Bronchial epithelial cell (primary cell): ENCODE data around the gene MYH4. TPM values are rescaled to one million over a fixed set of nuclear protein-coding genes. Genes with fewer than 3 reads are reported as not detected.

Experiments
- DNase-seq: peaks from one replicate; pipeline ENCODE4 v3.0.0-alpha.2; 2010; ENCODE audit warnings: low read depth
- FAIRE-seq: peaks from 2 replicates; lab custom pipeline; 2011; peaks lifted over from hg19 to GRCh38; lab: Jason Lieb, UNC
- H3K27me3 ChIP-seq: 2 replicates; pipeline ENCODE4 v1.5.1; 2011; ENCODE audit warnings: low read length; ENCODE audit not compliant: control insufficient read depth, insufficient read depth
- H3K36me3 ChIP-seq: 2 replicates; pipeline ENCODE4 v1.5.1; 2011; ENCODE audit warnings: low read length; ENCODE audit not compliant: control insufficient read depth, insufficient read depth
- H3K4me3 ChIP-seq: 2 replicates; pipeline ENCODE4 v1.5.1; 2011; ENCODE audit warnings: mild to moderate bottlenecking, low read depth, low read length, control low read depth
- CTCF ChIP-seq: IDR thresholded peaks from 2 replicates; pipeline ENCODE4 v1.5.1; 2011; ENCODE audit warnings: mild to moderate bottlenecking, moderate library complexity, low read length, control low read depth, inconsistent platforms; ENCODE audit not compliant: insufficient read depth, severe bottlenecking
- total RNA-seq: library from RNA; depleted of rRNA; stranded (reverse); fragments of >200 nt; gene quantifications from 2 replicates; pipeline ENCODE4 v1.2.1, GENCODE V29; 2014

MYH4 gene
- total RNA-seq, 1 donor from 2014 or later = not detected

- Histone ChIP-seq H3K4me3 (no peak overlapping the region), H3K27me3 (no peaks in the 10 kb centered on the region), H3K36me3 (no peaks in the 10 kb centered on the region)
- no peak for TF ChIP-seq CTCF
- DNase-seq (no peak), FAIRE-seq (no peak)
Measured at GRCh38 chr17:10447026-10447931, 22.1 kb downstream of the MYH4 start.

- DNase-seq (no peak), FAIRE-seq (no peak)
- Histone ChIP-seq H3K4me3 (no peak overlapping the region), H3K27me3 (no peaks in the 10 kb centered on the region), H3K36me3 (no peaks in the 10 kb centered on the region)
- TF ChIP-seq CTCF = no peak
Measured at GRCh38 chr17:10439816-10440215, 29.5 kb downstream of the MYH4 start.

GRCh38 chr17:10435096-10435495 lies 34.3 kb downstream of the MYH4 start:
- no peak for TF ChIP-seq CTCF
- Histone ChIP-seq H3K36me3 (no peaks in the 10 kb centered on the region), H3K4me3 (no peak overlapping the region), H3K27me3 (no peaks in the 10 kb centered on the region)
- DNase-seq = no peak
- FAIRE-seq = no peak

GRCh38 chr17:10429421-10430045 lies 39.8 kb downstream of the MYH4 start:
- DNase-seq (no peak), FAIRE-seq (no peak)
- Histone ChIP-seq H3K4me3 (no peak overlapping the region), H3K27me3 (no peaks in the 10 kb centered on the region), H3K36me3 (no peaks in the 10 kb centered on the region)
- TF ChIP-seq CTCF = no peak

- TF ChIP-seq CTCF = no peak
- Histone ChIP-seq H3K4me3 (no peak overlapping the region), H3K36me3 (no peaks in the 10 kb centered on the region), H3K27me3 (no peaks in the 10 kb centered on the region)
- FAIRE-seq (no peak), DNase-seq (no peak)
Measured at GRCh38 chr17:10428781-10429180, 40.6 kb downstream of the MYH4 start.
